Epithelial cell of esophagus (primary cell): ENCODE measurements around the gene FOXK2.
"Not testable (repeated sequence)": the region's sequence is repeated elsewhere in the genome, so short reads cannot be mapped to it uniquely, and the experiment has no call there.

Experiments
- DNase-seq: peaks from one replicate; pipeline ENCODE4 v3.0.0; 2010; ENCODE audit warnings: low read depth
- H3K4me3 ChIP-seq: 2 replicates; pipeline ENCODE4 v1.5.1; 2011; ENCODE audit warnings: mild to moderate bottlenecking, low read length, control low read depth
- TF ChIP-seq, protein P1 (sequence below): IDR thresholded peaks from 2 replicates; pipeline ENCODE4 v1.5.1; 2011; ENCODE audit warnings: low read depth, mild to moderate bottlenecking, low read length, control low read depth, inconsistent platforms; ENCODE audit not compliant: insufficient read depth; ENCODE audit errors: missing control alignments

FOXK2 gene

DNA sequence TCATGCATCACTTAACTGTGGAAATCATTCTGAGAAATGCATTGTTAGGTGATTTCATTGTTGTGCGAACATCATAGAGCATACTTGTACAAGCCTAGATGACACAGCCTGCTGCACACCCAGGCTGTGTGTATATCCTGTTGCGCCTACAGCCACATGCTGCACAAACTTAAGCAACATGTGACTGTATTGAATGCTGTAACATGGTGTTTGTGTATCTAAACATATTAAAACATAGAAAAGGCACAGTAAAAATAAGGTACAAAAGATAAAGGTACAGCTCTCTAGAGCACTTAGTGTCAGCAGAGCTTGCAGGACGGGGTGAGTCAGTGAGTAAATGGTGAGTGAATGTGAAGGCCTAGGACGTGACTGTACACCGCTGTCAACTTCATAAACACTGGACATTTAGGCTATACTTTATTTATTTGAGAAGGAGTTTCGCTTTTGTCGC is 11.9 kb downstream of the FOXK2 start:
- H3K4me3 ChIP-seq, result no peak overlapping the region
- TF ChIP-seq, protein P1, sequence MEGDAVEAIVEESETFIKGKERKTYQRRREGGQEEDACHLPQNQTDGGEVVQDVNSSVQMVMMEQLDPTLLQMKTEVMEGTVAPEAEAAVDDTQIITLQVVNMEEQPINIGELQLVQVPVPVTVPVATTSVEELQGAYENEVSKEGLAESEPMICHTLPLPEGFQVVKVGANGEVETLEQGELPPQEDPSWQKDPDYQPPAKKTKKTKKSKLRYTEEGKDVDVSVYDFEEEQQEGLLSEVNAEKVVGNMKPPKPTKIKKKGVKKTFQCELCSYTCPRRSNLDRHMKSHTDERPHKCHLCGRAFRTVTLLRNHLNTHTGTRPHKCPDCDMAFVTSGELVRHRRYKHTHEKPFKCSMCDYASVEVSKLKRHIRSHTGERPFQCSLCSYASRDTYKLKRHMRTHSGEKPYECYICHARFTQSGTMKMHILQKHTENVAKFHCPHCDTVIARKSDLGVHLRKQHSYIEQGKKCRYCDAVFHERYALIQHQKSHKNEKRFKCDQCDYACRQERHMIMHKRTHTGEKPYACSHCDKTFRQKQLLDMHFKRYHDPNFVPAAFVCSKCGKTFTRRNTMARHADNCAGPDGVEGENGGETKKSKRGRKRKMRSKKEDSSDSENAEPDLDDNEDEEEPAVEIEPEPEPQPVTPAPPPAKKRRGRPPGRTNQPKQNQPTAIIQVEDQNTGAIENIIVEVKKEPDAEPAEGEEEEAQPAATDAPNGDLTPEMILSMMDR, result no peak
- peak; percentile 86 for DNase-seq

DNA sequence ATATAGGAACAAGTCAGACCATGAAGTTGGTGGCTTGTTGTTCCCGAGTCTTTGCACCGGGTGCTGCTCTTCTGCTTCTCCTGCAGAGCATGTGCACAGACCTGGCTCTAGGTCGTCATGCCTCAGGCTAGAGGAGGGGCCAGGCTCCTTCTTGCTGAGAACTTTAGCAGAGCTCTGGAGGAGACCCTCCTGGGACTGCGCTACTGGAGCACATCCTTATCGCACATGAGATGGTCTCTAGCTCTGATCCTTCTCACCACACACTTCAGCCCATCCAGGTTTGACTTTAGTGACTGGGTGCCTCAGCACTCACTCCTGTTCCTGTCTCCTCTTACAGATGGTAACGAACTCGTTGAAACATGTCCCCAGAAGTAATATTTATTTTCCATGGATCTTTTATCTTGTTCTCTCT is 14.9 kb downstream of the FOXK2 start:
- peak; percentile 61 for DNase-seq
- H3K4me3 ChIP-seq, result peak overlapping the region; percentile 19
- TF ChIP-seq, protein P1, result no peak

DNA sequence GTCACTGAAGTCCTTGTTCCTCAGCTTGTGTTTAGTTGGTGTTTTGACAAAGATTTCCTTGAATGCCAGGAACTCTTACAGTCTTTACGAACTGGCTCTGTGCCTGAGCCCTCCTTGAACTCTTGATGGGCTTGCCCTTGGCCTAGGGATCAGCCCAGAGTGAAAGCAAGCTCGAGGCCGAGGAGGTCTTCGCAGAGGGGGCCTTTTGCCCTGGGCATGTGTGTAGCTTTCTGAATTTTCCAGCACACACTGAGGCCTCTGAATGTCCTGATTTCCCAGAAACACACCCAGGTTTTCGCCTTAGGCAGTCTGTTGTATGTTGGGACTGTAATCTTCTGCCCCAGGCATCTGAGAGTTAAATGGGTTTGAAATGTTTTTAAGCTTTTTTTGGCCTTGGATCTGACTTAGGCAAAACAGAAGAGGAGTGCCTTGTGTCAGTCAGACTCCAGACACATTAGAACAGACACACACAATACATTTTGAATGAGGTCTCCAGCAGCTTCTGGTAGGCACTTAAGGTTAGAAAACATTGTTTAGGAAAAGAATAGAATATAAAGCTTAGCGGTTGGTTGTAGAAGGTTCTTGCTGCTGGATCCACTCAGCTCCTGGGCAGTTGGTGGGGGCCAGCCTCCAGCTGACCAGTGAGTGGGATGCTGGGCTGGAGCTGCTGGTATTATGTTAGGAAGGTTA is 17.1 kb downstream of the FOXK2 start:
- TF ChIP-seq, protein P1, result no peak
- no peak overlapping the region for H3K4me3 ChIP-seq
- DNase-seq, result no peak

DNA sequence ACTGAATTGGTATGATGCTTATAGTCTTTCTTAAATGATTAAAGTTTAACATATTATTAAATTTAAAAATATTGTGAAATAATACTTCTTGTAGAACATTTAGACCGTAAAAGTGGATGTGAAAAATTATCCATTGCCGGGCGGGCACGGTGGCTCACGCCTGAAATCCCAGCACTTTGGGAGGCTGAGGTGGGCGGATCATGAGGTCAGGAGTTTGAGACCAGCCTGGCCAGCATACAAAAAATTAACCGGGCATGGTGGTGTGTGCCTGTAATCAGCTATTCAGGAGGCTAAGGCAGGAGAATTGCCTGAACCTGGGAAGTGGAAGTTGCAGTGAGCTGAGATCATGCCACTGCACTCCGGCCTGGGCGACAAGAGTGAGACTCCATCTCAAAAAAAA is 17.7 kb downstream of the FOXK2 start:
- not testable (repeated sequence) for DNase-seq, H3K4me3 ChIP-seq

DNA sequence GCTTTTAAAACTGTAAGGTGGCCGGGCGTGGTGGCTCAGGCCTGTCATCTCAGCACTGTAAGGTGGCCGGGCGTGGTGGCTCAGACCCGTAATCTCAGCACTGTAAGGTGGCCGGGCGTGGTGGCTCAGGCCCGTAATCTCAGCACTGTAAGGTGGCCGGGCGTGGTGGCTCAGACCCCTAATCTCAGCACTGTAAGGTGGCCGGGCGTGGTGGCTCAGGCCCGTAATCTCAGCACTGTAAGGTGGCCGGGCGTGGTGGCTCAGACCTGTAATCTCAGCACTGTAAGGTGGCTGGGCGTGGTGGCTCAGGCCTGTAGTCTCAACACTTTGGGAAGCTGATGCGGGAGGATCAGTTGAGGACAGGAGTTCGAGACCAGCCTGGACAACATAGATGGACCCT is 19.5 kb downstream of the FOXK2 start:
- not testable (repeated sequence) for H3K4me3 ChIP-seq, DNase-seq

DNA sequence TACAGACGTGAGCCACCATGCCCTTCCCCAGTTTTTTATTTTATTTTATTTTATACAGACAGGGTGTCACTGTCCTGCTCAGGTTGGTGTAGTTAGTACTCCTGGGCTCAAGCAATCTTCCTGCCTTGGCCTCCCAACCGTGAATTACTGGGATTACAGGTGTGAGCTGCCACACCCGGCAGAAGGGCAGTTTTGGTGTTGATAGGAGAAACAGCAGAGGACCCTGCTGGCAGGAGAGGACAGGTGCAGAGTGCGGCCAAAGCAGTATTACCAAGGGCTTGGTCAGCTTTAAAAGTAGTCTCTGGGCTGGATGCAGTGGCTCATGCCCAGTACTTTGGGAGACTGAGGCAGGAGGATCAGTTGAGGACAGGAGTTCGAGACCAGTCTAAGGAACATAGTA is 22.9 kb downstream of the FOXK2 start:
- H3K4me3 ChIP-seq, result no peak overlapping the region
- no peak for DNase-seq
- TF ChIP-seq, protein P1, result no peak

DNA sequence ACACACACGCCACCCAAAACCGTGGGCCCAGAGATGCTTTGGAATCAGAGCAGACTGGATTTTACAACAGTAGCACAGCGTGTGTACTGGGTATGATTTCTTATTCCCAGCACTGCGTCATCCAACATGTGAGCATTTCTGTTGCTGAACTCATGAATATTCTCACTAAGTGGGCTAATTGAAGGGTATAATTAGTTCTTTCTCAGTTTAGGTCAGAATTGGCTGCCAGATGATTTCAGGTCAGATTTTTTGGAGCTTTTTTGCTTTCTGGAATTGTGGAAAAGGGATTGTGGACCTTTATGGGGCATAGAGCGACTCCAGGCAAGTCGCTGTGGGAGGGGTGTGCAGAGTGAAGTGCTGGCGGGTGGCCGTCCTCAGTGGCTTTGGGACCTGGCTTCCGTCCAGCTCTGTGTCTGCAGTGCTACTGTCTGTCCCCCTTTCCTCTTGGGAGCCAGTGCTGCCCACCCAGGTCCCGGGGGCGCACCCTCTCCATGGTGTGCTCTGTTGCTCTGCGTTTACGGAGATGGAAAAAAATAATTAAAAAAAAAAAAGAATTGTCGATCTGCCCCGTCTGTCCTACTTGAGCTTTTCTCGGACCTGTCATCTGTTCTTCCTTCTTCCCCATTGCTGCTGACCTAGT is 25.0 kb downstream of the FOXK2 start:
- TF ChIP-seq, protein P1, result no peak
- DNase-seq, result no peak
- H3K4me3 ChIP-seq, result no peak overlapping the region

DNA sequence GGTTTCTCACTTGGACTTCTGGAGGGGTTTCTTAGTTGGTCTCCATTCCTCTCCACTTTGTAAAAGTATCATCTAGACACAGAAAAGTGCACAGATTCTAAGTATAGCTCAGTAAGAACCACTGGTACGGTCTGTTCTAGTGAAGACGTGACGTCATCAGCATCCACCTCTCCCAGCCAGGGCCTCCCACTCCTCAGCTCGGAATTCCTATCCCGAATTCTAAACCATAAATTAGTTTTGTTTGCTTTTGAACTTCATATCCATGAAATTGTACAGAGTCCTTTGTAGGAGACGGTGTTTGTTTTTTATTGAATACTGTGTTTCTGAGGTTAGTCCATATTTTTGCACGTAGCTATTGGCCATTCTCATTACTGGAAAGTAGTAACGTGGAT is 25.5 kb downstream of the FOXK2 start:
- no peak overlapping the region for H3K4me3 ChIP-seq
- TF ChIP-seq, protein P1, result no peak

More for the DNA sequence above, 25.5 kb downstream of the FOXK2 start:
- DNase-seq, result no peak
